Endodermal cell (in vitro differentiated cells): ENCODE results near the gene MORC3. TPM values are rescaled to one million over a fixed set of nuclear protein-coding genes. Genes with fewer than 3 reads are reported as not detected.
"Not testable (repeated sequence)": the region's sequence is repeated elsewhere in the genome, so short reads cannot be mapped to it uniquely, and the experiment has no call there.

ENCODE experiments used
- DNase-seq: peaks from one replicate; pipeline ENCODE4 v3.0.0-alpha.2; 2017
- H3K27ac ChIP-seq: 2 replicates; pipeline ENCODE4 v1.5.1; 2013; ENCODE audit warnings: mild to moderate bottlenecking, low read depth, low read length, moderate library complexity
- H3K27me3 ChIP-seq: 2 replicates; pipeline ENCODE4 v1.6.1; 2013; ENCODE audit warnings: mild to moderate bottlenecking, low read length, moderate library complexity; ENCODE audit not compliant: insufficient read depth, control insufficient read depth, poor library complexity, severe bottlenecking
- H3K36me3 ChIP-seq: 2 replicates; pipeline ENCODE4 v1.7.0; 2013; ENCODE audit warnings: mild to moderate bottlenecking, low read length, moderate library complexity; ENCODE audit not compliant: control insufficient read depth, insufficient read depth
- H3K4me1 ChIP-seq: one replicate; pipeline ENCODE4 v1.7.0; 2013; ENCODE audit warnings: low read length; ENCODE audit not compliant: control insufficient read depth, insufficient read depth
- H3K4me3 ChIP-seq: 2 replicates; pipeline ENCODE4 v1.5.1; 2013; ENCODE audit warnings: mild to moderate bottlenecking, low read length, moderate library complexity
- H3K9ac ChIP-seq: 2 replicates; pipeline ENCODE4 v1.6.1; 2013; ENCODE audit warnings: mild to moderate bottlenecking, low read length, moderate library complexity; ENCODE audit not compliant: poor library complexity, severe bottlenecking; ENCODE audit errors: extremely low read depth
- H3K9me3 ChIP-seq: 2 replicates; pipeline ENCODE4 v1.6.1; 2013; ENCODE audit warnings: mild to moderate bottlenecking, low read length, moderate library complexity; ENCODE audit not compliant: control insufficient read depth
- H3K27ac Mint-ChIP-seq: 2 replicates; pipeline ENCODE4 v1.8.0; 2020; ENCODE audit warnings: mixed read lengths
- H3K27me3 Mint-ChIP-seq: 2 replicates; pipeline ENCODE4 v1.8.0; 2021; ENCODE audit warnings: mild to moderate bottlenecking, mixed read lengths; ENCODE audit not compliant: insufficient read depth
- H3K36me3 Mint-ChIP-seq: 2 replicates; pipeline ENCODE4 v1.8.0; 2020; ENCODE audit warnings: low read depth, mixed read lengths
- H3K4me1 Mint-ChIP-seq: 2 replicates; pipeline ENCODE4 v1.8.0; 2020; ENCODE audit warnings: mixed read lengths
- H3K4me3 Mint-ChIP-seq: 2 replicates; pipeline ENCODE4 v1.8.0; 2020; ENCODE audit warnings: mild to moderate bottlenecking, moderate library complexity, mixed read lengths
- H3K9me3 Mint-ChIP-seq: 2 replicates; pipeline ENCODE4 v1.8.0; 2020; ENCODE audit warnings: mild to moderate bottlenecking, mixed read lengths
- CTCF ChIP-seq: fragments of 200-600 bp; sonication (generic); conservative IDR thresholded peaks from 2 replicates; pipeline ENCODE4 v1.5.0; 2021; ENCODE audit warnings: antibody characterized with exemption, mild to moderate bottlenecking
- WGBS, 2 experiments: methylation state at CpG; one replicate each; pipeline versions ENCODE4 v1.1.5 to v1.1.7; 2013; ENCODE audit warnings: missing lambda C conversion rate in 2 of 2, mixed read lengths in 1 of 2; ENCODE audit not compliant: insufficient coverage in 1 of 2, insufficient read length in 1 of 2; 5-methylcytosine and 5-hydroxymethylcytosine counted together
- total RNA-seq, 2 donors: library from RNA; stranded (reverse); fragmentation: NEBNext Ultra II Directional in 1 of 2; extraction: Animal tissue kit (Norgen Biotek cat#: 25700) in 1 of 2; gene quantifications; 2 replicates in 1 of 2; 3 replicates in 1 of 2; pipeline ENCODE4 v1.2.1, GENCODE V29; 2021

Gene MORC3
- total RNA-seq, 2 donors from 2014 or later = 17.8 to 23.3 TPM

GRCh38 chr21:36306872-36307534, 13.0 kb upstream of the MORC3 start:
- Mint-ChIP-seq H3K27ac (no peak overlapping the region), H3K27me3 (peaks cover 1% of the 10 kb centered on the region)
- DNase-seq = no peak

GRCh38 chr21:36310016-36310415, 10.0 kb upstream of the MORC3 start:
- 98 to 100% methylated on average over 2 to 7 of the region's 7 CpGs for WGBS, 2 experiments
- no peaks in the 10 kb centered on the region for H3K36me3 Mint-ChIP-seq

More at GRCh38 chr21:36306872-36307534, 13.0 kb upstream of the MORC3 start:
- Histone ChIP-seq H3K9ac (no peak overlapping the region), H3K9me3 (no peaks in the 10 kb centered on the region), H3K27ac (no peak overlapping the region), H3K36me3 (no peaks in the 10 kb centered on the region), H3K27me3 (no peaks in the 10 kb centered on the region), H3K4me3 (no peak overlapping the region), H3K4me1 (no peaks in the 10 kb centered on the region)
- TF ChIP-seq CTCF = no peak
- H3K9me3 Mint-ChIP-seq = peaks cover 15% of the 10 kb centered on the region
- H3K4me3 Mint-ChIP-seq = no peak overlapping the region
- 79 to 87% methylated on average over 4 to 6 of the region's 6 CpGs for WGBS, 2 experiments
- no peaks in the 10 kb centered on the region for H3K36me3 Mint-ChIP-seq
- no peaks in the 10 kb centered on the region for H3K4me1 Mint-ChIP-seq

DNA sequence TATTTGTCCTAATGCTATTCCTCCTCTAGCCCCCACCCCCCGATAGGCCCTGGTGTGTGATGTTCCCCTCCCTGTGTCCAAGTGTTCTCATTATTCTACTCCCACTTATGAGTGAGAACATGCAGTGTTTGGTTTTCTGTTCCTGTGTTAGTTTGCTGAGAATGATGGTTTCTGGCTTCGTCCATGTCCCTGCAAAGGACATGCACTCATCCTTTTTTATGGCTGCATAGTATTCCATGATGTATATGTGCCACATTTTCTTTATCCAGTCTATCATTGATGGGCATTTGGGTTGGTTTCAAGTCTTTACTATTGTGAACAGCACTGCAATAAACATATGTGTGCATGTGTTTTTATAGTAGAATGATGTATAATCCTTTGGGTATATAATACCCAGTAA, 6.6 kb upstream of the MORC3 start:
- H3K27me3 ChIP-seq, H3K4me3 Mint-ChIP-seq, DNase-seq, H3K9me3 ChIP-seq, H3K36me3 Mint-ChIP-seq, H3K9ac ChIP-seq, H3K27ac Mint-ChIP-seq, H3K4me3 ChIP-seq, H3K36me3 ChIP-seq, H3K27me3 Mint-ChIP-seq, H3K4me1 Mint-ChIP-seq, H3K4me1 ChIP-seq, H3K27ac ChIP-seq: not testable (repeated sequence)
- WGBS, 2 experiments = 87 to 100% methylated on average over 1 to 2 of the region's 2 CpGs
- H3K9me3 Mint-ChIP-seq = peaks cover 15% of the 10 kb centered on the region

More at GRCh38 chr21:36310016-36310415, 10.0 kb upstream of the MORC3 start:
- TF ChIP-seq CTCF = no peak
- Mint-ChIP-seq H3K27me3 (peaks cover 1% of the 10 kb centered on the region), H3K27ac (no peak overlapping the region), H3K9me3 (peaks cover 27% of the 10 kb centered on the region), H3K4me1 (no peaks in the 10 kb centered on the region), H3K4me3 (no peak overlapping the region)
- no peaks in the 10 kb centered on the region for H3K9me3 ChIP-seq
- no peak overlapping the region for H3K27ac ChIP-seq
- H3K9ac ChIP-seq = no peak overlapping the region
- no peak for DNase-seq
- H3K36me3 ChIP-seq = no peaks in the 10 kb centered on the region
- H3K4me3 ChIP-seq = no peak overlapping the region
- H3K4me1 ChIP-seq = no peaks in the 10 kb centered on the region
- H3K27me3 ChIP-seq = no peaks in the 10 kb centered on the region

DNA sequence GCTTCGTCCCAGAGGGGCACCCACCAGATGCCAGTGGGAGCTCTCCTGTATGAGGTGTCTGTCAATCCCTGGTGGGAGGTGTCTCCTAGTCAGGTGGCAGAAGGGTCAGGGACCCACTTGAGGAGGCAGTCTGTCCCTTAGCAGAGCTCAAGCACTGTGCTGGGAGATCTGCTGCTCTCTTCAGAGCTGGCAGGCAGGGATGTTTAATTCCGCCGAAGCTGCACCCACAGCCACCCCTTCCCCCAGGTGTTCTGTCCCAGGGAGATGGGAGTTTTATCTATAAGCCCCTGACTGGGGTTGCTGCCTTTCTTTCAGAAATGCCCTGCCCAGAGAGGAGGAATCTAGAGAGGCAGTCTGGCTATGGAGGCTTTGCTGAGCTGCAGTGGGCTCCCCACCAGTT, 4.0 kb upstream of the MORC3 start:
- not testable (repeated sequence) for H3K4me1 Mint-ChIP-seq, H3K4me3 Mint-ChIP-seq, H3K27me3 Mint-ChIP-seq, H3K27ac ChIP-seq, H3K36me3 ChIP-seq, H3K9ac ChIP-seq, H3K36me3 Mint-ChIP-seq, DNase-seq, H3K4me1 ChIP-seq, H3K4me3 ChIP-seq, H3K27ac Mint-ChIP-seq, H3K9me3 ChIP-seq, H3K27me3 ChIP-seq
- peaks cover 13% of the 10 kb centered on the region for H3K9me3 Mint-ChIP-seq
- WGBS, 2 experiments = 92% methylated on average over 2 of the region's 3 CpGs; no CpG with 5 or more reads in 1 of the 2 experiments
